Smooth muscle cell of bladder (primary cell): ENCODE measurements around the gene SRMS. TPM values are rescaled to one million over a fixed set of nuclear protein-coding genes. Genes with fewer than 3 reads are reported as not detected.

ENCODE experiments used
- total RNA-seq: library from RNA; depleted of rRNA; stranded (reverse); fragments of >200 nt; gene quantifications from 2 replicates; pipeline ENCODE4 v1.2.3, GENCODE V29; 2014

The SRMS gene, protein sequence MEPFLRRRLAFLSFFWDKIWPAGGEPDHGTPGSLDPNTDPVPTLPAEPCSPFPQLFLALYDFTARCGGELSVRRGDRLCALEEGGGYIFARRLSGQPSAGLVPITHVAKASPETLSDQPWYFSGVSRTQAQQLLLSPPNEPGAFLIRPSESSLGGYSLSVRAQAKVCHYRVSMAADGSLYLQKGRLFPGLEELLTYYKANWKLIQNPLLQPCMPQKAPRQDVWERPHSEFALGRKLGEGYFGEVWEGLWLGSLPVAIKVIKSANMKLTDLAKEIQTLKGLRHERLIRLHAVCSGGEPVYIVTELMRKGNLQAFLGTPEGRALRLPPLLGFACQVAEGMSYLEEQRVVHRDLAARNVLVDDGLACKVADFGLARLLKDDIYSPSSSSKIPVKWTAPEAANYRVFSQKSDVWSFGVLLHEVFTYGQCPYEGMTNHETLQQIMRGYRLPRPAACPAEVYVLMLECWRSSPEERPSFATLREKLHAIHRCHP
- not detected in 2 replicates for total RNA-seq

DNA sequence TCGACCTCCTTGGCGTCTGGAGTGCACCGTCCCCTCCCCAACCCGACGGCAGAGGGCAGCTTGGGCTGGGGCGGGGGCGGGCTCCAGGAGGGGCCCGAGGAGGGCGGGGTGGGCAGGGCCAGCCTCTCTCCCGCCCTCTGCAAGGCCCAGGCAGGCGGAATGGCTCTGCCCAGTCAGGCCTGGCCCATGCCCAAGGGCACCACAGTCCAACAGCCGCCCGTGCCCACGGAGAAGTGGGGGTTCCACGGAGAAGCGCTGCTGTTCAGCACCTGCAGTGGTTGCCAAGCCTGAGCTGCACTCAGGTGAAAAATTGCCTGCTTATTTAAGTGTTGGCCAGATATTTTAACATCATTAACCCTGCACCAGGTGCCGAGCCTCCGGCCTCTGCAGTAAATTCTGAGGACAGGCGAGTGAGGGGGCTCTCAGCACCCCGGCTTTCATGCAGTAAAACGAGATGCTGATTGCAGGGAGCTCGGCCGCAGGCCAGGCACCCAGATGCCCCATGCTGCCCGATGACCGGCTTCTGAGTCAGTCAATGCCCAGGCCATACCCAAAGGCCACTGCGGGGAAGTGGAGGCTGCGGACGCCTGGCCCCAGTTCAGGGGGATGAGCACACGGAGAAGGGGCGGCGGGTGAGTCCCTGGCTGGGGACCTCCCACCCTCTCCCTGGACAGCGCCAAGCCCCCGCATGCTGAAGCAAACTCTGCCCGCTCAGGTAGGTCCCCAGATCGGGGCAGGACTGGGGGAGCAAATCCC is at the start of gene SRMS:
Gene SRMS, minus strand, starts transcription at position 25 of the 756 bp plus-strand sequence. CDS start 286 bp downstream, outside the sequence.

GRCh38 chr20:63574156-63574828 is 26.7 kb upstream of the SRMS start, which contains the start of gene HELZ2:
TSS of gene HELZ2 (minus strand) at chr20:63574239. CDS start at chr20:63572385, 1,854 bp downstream.

GRCh38 chr20:63553933-63554290 is 6.4 kb upstream of the SRMS start, which contains the start of gene FNDC11:
TSS of gene FNDC11 (plus strand) at chr20:63554159. CDS start at chr20:63555664, 1,505 bp downstream.

GRCh38 chr20:63536997-63537524 is 10.5 kb downstream of the SRMS start, which contains the start of gene PTK6:
TSS of gene PTK6 (minus strand) at chr20:63537376. CDS start at chr20:63537314, 62 bp downstream.

DNA sequence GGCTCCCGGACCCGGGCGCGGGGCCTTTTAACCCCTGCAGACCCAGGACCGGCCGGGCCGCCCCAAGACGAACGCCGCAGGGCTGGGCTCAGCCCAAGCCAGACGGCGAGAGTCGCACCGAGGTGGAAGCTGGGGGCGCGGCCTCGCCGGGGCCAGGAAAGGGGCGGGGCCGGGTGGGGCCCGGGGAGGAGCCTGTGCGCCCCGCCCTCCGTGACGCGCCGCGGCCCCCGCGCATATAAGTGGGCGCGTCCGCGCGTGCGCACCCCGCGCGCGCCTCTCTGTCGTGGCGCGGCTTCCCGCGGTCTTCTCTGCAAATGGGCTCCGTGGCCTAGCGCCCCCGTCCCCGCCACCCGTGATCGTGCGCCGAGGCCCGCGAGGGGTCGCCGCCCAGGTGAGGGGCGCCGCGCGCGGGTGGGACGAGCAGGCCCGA is 27.0 kb downstream of the SRMS start, which contains the start of gene PPDPF:
Gene PPDPF, plus strand, starts transcription at position 262 of the 430 bp plus-strand sequence. CDS start 544 bp downstream, outside the sequence.

GRCh38 chr20:63498960-63499337 is 48.6 kb downstream of the SRMS start, which contains the start of gene EEF1A2:
TSS of gene EEF1A2 (minus strand) at chr20:63499083. CDS start at chr20:63497763, 1,320 bp downstream.

Other genes starting within 250 kb of the SRMS start
- gene CHRNA4, start 186.4 kb downstream of the SRMS start, total RNA-seq: not detected in 2 replicates
- not detected in 2 replicates for gene KCNQ2, start 75.1 kb downstream of the SRMS start, total RNA-seq
- 1.3 and 3.0 TPM in 2 replicates for gene EEF1A2, start 48.7 kb downstream of the SRMS start, total RNA-seq
- 17.5 and 24.5 TPM in 2 replicates for gene PPDPF, start 27.0 kb downstream of the SRMS start, total RNA-seq
- gene PTK6, start 10.4 kb downstream of the SRMS start, total RNA-seq: under 0.01 and 0.09 TPM in 2 replicates
- 0.46 and 0.57 TPM in 2 replicates for gene FNDC11, start 6.4 kb upstream of the SRMS start, total RNA-seq
- gene HELZ2, start 26.5 kb upstream of the SRMS start, total RNA-seq: 27.0 and 29.2 TPM in 2 replicates
- gene GMEB2, start 79.4 kb upstream of the SRMS start, total RNA-seq: 7.4 and 8.4 TPM in 2 replicates
- gene STMN3, start 105.7 kb upstream of the SRMS start, total RNA-seq: 2.1 and 2.3 TPM in 2 replicates
- gene RTEL1, start 110.6 kb upstream of the SRMS start, total RNA-seq: 6.1 and 9.2 TPM in 2 replicates
- 0.65 and 1.3 TPM in 2 replicates for gene TNFRSF6B, start 148.9 kb upstream of the SRMS start, total RNA-seq
- 30.2 and 35.4 TPM in 2 replicates for gene ARFRP1, start 160.2 kb upstream of the SRMS start, total RNA-seq
- 14.3 and 15.6 TPM in 2 replicates for gene ZGPAT, start 160.3 kb upstream of the SRMS start, total RNA-seq
- gene LIME1, start 188.9 kb upstream of the SRMS start, total RNA-seq: 1.6 and 2.2 TPM in 2 replicates
- 14.4 and 18.3 TPM in 2 replicates for gene SLC2A4RG, start 192.0 kb upstream of the SRMS start, total RNA-seq